HUES6 (cell line): ENCODE results near the gene RANBP6.
"Not testable (repeated sequence)": the region's sequence is repeated elsewhere in the genome, so short reads cannot be mapped to it uniquely, and the experiment has no call there.

ENCODE experiments used
- H3K27ac ChIP-seq: 2 replicates; pipeline ENCODE4 v1.7.0; 2013; ENCODE audit warnings: low read depth, mild to moderate bottlenecking, low read length, inconsistent platforms
- H3K27me3 ChIP-seq: 2 replicates; pipeline ENCODE4 v1.6.1; 2013; ENCODE audit warnings: low read length; ENCODE audit not compliant: control insufficient read depth, insufficient read depth
- H3K36me3 ChIP-seq: 2 replicates; pipeline ENCODE4 v1.6.1; 2013; ENCODE audit warnings: low read length; ENCODE audit not compliant: control insufficient read depth, insufficient read depth
- H3K4me1 ChIP-seq: 2 replicates; pipeline ENCODE4 v1.6.1; 2013; ENCODE audit warnings: low read length; ENCODE audit not compliant: control insufficient read depth, insufficient read depth
- H3K4me3 ChIP-seq: 2 replicates; pipeline ENCODE4 v1.5.1; 2013; ENCODE audit warnings: low read depth, low read length
- H3K9ac ChIP-seq: one replicate; pipeline ENCODE4 v1.6.1; 2013; ENCODE audit warnings: mild to moderate bottlenecking, low read length
- H3K9me3 ChIP-seq: 2 replicates; pipeline ENCODE4 v1.6.1; 2013; ENCODE audit warnings: low read depth, low read length; ENCODE audit not compliant: control insufficient read depth, insufficient read depth

Gene RANBP6

DNA sequence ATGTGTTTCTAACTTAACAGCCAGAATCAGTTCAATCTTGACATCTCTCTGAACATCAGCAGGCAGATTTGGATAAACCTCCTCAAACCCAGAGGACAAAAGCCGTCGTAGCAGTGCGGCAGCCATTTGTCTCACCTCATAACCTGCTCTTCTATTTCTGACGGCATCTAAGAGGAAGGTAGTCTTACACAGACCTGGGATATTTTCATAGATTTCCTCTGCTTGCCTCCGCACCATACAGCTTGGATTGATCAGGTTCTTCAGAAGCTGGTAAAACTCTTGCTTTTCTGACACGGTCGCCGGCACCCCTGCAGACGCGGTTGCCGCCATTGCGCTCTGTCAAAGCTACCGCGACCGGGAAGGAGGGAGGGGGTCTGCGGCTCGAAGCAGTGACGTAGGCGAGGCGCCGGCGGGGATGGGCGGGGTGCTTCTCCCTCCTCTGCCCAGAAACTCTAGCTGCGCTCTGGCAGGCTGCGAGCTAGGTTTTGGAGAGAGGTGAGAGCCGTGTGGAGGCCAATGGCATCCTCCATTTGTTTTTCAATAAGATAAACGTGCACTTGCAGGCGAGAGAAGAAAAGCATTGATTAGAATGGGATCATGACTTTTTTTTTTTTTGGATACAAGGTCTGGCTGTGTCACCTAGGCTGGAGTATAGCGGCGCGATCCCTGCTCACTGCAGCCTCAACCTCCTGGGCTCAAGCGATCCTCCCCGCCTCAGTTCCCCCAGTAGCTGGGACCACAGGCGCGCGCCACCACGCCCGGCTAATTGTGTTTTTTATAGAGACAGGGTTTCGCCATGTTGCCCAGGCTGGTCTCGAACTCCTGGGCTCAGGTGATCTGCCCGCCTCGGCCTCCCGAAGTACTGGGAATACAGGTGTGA lies at the start of gene RANBP6:
Gene RANBP6 (minus strand): TSS at position 347 of the 880 bp plus-strand sequence. CDS start 17 bp downstream, at position 330.
- no peaks in the 10 kb centered on the region for H3K27me3 ChIP-seq
- H3K4me3 ChIP-seq: peak within 1 kb of the TSS; percentile 90
- H3K4me1 ChIP-seq: peaks cover 8% of the 10 kb centered on the region
- peak within 1 kb of the TSS; percentile 90 for H3K9ac ChIP-seq
- peaks cover 23% of the 10 kb centered on the region for H3K36me3 ChIP-seq
- peak within 1 kb of the TSS; percentile 83; the same call in 1 of the 2 replicates for H3K27ac ChIP-seq
- H3K9me3 ChIP-seq: no peaks in the 10 kb centered on the region

DNA sequence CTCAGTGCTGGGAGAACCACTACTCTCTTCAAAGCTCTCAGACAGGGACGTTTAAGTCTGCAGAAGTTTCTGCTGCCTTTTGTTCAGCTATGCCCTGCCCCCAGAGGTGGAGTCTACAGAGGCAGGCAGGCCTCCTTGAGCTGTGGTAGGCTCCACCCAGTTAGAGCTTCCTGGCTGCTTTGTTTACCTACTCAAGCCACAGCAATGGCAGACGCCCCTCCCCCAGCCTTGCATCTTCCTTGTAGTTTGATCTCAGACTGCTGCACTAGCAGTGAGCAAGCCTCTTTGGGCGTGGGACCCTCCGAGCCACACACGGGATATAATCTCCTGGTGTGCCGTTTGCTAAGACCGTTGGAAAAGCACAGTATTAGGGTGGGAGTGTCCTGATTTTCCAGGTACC lies 47.7 kb upstream of the RANBP6 start:
- H3K27me3 ChIP-seq, H3K27ac ChIP-seq, H3K4me3 ChIP-seq, H3K4me1 ChIP-seq, H3K9ac ChIP-seq, H3K36me3 ChIP-seq: not testable (repeated sequence)
- H3K9me3 ChIP-seq: peaks cover 17% of the 10 kb centered on the region

DNA sequence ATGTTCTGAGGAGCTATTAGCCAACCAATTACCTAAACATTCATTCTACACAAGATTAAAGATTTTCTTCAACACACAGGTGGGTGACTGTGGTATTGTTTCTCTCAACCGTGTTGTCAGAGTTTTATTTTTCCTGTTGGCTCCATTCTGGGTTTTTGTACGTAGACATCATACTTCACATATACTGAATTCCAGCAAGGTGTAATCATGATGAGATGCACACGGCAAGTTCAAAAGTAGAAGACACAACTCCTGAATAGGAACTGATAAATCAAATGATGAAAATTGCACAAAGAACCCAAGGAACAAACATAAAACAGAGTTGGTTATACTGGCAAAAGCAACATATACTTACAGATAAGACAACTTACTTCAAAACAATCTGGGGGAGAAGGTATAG lies 40.2 kb upstream of the RANBP6 start:
- H3K27me3 ChIP-seq: no peaks in the 10 kb centered on the region

DNA sequence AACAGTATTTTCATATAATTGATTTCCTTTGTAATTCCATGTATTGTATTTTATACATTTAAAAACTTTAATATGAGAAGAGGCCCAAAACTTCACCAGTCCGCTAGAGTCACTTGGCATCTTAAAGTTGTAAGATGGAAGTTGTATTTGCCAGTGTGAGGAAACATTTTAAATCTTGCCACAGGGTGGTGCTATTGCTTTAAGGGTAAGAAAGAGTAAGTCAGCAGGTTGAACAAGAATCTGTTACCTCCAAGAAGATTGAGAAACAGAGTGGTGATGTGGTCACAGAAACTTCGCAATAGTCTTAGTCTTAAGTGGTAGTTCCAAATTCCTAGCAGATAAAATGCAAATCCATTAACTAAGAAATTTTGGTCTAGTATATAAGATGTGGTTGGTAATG lies 39.8 kb upstream of the RANBP6 start:
- Histone ChIP-seq H3K4me1 (0 out of 2 replicates have a peak, but pooled peaks cover 4% of the 10 kb centered on the region), H3K4me3 (no peak overlapping the region), H3K9me3 (no peaks in the 10 kb centered on the region), H3K27me3 (no peaks in the 10 kb centered on the region), H3K27ac (no peak overlapping the region), H3K9ac (no peak overlapping the region), H3K36me3 (no peaks in the 10 kb centered on the region)

More for the DNA sequence above, 40.2 kb upstream of the RANBP6 start:
- H3K9ac ChIP-seq: no peak overlapping the region
- H3K27ac ChIP-seq: no peak overlapping the region
- H3K4me3 ChIP-seq: no peak overlapping the region
- H3K36me3 ChIP-seq: no peaks in the 10 kb centered on the region
- no peaks in the 10 kb centered on the region for H3K9me3 ChIP-seq
- 0 out of 2 replicates have a peak, but pooled peaks cover 4% of the 10 kb centered on the region for H3K4me1 ChIP-seq

GRCh38 chr9:6054280-6055099 lies 39.1 kb upstream of the RANBP6 start:
- no peak overlapping the region for H3K27ac ChIP-seq
- no peaks in the 10 kb centered on the region for H3K36me3 ChIP-seq
- no peak overlapping the region for H3K4me3 ChIP-seq
- no peak overlapping the region for H3K9ac ChIP-seq
- H3K9me3 ChIP-seq: no peaks in the 10 kb centered on the region
- H3K4me1 ChIP-seq: 0 out of 2 replicates have a peak, but pooled peaks cover 4% of the 10 kb centered on the region
- H3K27me3 ChIP-seq: no peaks in the 10 kb centered on the region

DNA sequence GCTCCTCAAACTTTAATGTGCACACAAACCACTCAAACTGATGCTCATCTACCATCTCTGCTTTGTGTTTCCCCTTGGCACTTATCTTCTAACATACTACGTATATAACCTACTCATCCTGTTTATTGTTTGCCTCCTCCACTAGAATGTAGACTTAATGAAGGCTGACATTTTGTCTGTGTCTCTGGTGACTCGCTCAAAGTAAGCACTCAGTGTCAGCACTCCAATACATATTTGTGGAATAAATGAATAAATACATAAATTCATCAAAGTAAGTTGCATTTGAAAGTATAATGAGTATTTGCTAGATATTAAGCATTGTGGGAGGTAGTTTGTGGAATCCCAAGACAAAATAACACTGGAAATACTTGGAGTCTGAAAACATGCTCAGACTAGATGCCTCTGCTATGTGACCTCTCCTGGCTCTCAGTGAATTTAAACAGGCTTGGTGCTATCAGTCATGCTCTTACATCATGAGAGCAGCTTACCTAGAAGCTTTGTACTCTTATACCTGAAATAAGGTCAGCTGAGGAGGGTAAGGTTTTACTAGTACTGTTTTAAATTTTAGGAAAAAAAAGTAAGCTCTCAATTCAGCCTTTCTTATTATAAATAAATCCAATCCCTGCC lies 37.0 kb upstream of the RANBP6 start:
- H3K9me3 ChIP-seq: no peaks in the 10 kb centered on the region
- no peak overlapping the region for H3K9ac ChIP-seq
- no peak overlapping the region for H3K27ac ChIP-seq
- 0 out of 2 replicates have a peak, but pooled peaks cover 4% of the 10 kb centered on the region for H3K4me1 ChIP-seq
- no peaks in the 10 kb centered on the region for H3K36me3 ChIP-seq
- no peak overlapping the region for H3K4me3 ChIP-seq
- no peaks in the 10 kb centered on the region for H3K27me3 ChIP-seq

DNA sequence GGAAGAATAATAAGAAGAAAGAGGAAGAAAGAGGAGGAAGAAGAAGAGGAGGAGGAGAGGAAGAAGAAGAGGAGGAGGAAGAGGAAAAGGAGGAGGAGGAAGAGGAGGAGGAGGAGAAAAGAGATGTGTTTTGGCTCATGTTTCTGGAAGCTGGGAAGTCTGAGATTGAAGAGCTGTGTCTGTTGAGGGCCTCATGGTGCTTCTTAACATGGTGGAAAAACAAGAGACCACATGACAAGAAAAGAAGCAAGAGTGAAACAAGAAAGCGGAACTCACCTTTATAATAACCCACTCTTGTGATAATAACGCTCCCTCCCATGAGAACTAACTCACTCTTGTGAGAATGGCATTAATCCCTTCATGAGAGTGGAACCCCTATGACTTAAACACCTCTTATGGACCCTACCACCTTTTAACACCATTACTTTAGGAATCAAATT lies 36.1 kb upstream of the RANBP6 start:
- Histone ChIP-seq H3K27me3 (no peaks in the 10 kb centered on the region), H3K27ac (no peak overlapping the region), H3K36me3 (no peaks in the 10 kb centered on the region), H3K9ac (no peak overlapping the region), H3K4me3 (no peak overlapping the region), H3K4me1 (0 out of 2 replicates have a peak, but pooled peaks cover 4% of the 10 kb centered on the region), H3K9me3 (no peaks in the 10 kb centered on the region)

GRCh38 chr9:6049798-6050197 lies 34.4 kb upstream of the RANBP6 start:
- H3K4me3 ChIP-seq: no peak overlapping the region
- H3K27ac ChIP-seq: no peak overlapping the region
- no peaks in the 10 kb centered on the region for H3K9me3 ChIP-seq
- H3K36me3 ChIP-seq: no peaks in the 10 kb centered on the region
- H3K4me1 ChIP-seq: 0 out of 2 replicates have a peak, but pooled peaks cover 4% of the 10 kb centered on the region
- no peak overlapping the region for H3K9ac ChIP-seq
- H3K27me3 ChIP-seq: no peaks in the 10 kb centered on the region

DNA sequence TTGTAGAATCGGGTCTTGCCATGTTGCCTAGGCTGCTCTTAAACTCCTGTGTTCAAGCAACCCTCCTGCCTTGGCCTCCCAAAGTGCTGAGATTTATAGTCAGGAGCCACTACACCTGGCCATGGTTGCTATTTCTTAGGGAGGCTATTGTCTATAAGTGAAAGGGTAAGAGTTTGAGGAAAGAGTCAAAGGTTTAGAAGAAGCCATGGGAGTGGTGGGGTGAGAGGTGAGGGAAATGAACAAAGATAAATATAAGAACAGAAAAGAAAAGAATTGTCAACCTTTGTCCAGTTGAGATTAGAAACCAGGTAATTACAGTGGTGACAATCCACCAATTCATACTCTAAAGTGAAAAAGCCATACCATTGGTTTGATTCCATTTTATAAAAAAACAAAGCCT lies 32.6 kb upstream of the RANBP6 start:
- H3K36me3 ChIP-seq: no peaks in the 10 kb centered on the region
- no peaks in the 10 kb centered on the region for H3K4me1 ChIP-seq
- H3K9me3 ChIP-seq: no peaks in the 10 kb centered on the region
- H3K9ac ChIP-seq: no peak overlapping the region
- no peak overlapping the region for H3K27ac ChIP-seq
- H3K27me3 ChIP-seq: no peaks in the 10 kb centered on the region
- H3K4me3 ChIP-seq: no peak overlapping the region

DNA sequence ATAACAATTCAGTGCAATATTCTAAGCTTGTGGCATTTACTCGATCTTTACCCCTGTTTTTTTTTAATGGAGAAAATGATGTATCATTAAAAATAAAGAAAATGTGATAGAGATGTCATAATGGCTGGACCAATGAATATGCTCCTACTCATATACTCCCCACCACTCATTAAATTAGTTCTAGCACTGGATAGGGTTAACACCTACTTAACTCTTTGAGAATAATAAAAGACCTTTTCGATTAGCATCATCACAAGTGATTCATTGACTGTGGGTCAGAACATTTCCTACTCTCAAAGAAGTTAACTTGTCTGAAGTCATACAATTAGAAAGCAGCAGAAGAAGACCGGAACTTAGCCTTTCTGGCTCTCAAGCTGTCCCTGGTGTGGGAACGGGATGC lies 31.6 kb upstream of the RANBP6 start:
- H3K9ac ChIP-seq: no peak overlapping the region
- H3K9me3 ChIP-seq: no peaks in the 10 kb centered on the region
- H3K27ac ChIP-seq: no peak overlapping the region
- no peak overlapping the region for H3K4me3 ChIP-seq
- H3K36me3 ChIP-seq: no peaks in the 10 kb centered on the region
- no peaks in the 10 kb centered on the region for H3K27me3 ChIP-seq
- no peaks in the 10 kb centered on the region for H3K4me1 ChIP-seq
